K562 (cell line): ENCODE measurements around the gene CLCNKA. TPM values are rescaled to one million over a fixed set of nuclear protein-coding genes. Genes with fewer than 3 reads are reported as not detected.

Source experiments
- ATF2 ChIP-seq: sonication (generic); formaldehyde crosslinking; IDR thresholded peaks from 2 replicates; pipeline ENCODE4 v1.8.1; 2022; ENCODE audit warnings: missing genetic modification reagents
- CAMTA2 ChIP-seq: fragments of 250-450 bp; sonication (Bioruptor Pico); conservative IDR thresholded peaks from 2 replicates; pipeline ENCODE4 v1.5.1; 2022
- DDX20 ChIP-seq: fragments of 450-650 bp; IDR thresholded peaks from 2 replicates; pipeline ENCODE4 v1.6.1; 2016; ENCODE audit warnings: missing genetic modification characterization, low read depth, mild to moderate bottlenecking, missing compliant biosample characterization, moderate library complexity
- HINFP ChIP-seq: fragments of 450-650 bp; conservative IDR thresholded peaks from 2 replicates; pipeline ENCODE4 v1.6.1; 2016; ENCODE audit warnings: missing genetic modification characterization, low read depth, mild to moderate bottlenecking, control low read depth, missing compliant biosample characterization
- HMGXB4 ChIP-seq: sonication (generic); formaldehyde crosslinking; IDR thresholded peaks from 2 replicates; pipeline ENCODE4 v1.8.1; 2023; ENCODE audit warnings: mild to moderate bottlenecking, missing genetic modification reagents
- KDM5B ChIP-seq: fragments of 200-600 bp; sonication (generic); IDR thresholded peaks from 2 replicates; pipeline ENCODE4 v1.6.1; 2012; ENCODE audit warnings: low read depth, mild to moderate bottlenecking, moderate library complexity, low read length, control low read depth, inconsistent platforms; ENCODE audit not compliant: insufficient replicate concordance
- NCOR1 ChIP-seq: fragments of 450-650 bp; IDR thresholded peaks from 2 replicates; pipeline ENCODE4 v1.6.1; 2016; ENCODE audit warnings: mild to moderate bottlenecking, moderate library complexity
- PYGO2 ChIP-seq: fragments of 450-650 bp; IDR thresholded peaks from 2 replicates; pipeline ENCODE4 v1.6.1; 2016; ENCODE audit warnings: mild to moderate bottlenecking, missing genetic modification characterization, moderate library complexity, missing compliant biosample characterization
- SMARCA5 ChIP-seq: fragments of 450-650 bp; IDR thresholded peaks from 2 replicates; pipeline ENCODE4 v1.6.1; 2016
- ZKSCAN8 ChIP-seq: fragments of 200-800 bp; sonication (Bioruptor generic); IDR thresholded peaks from 2 replicates; pipeline ENCODE4 v1.6.1; 2016; ENCODE audit warnings: missing genetic modification characterization, missing compliant biosample characterization
- ZNF407 ChIP-seq: fragments of 450-650 bp; IDR thresholded peaks from 2 replicates; pipeline ENCODE4 v1.6.1; 2016; ENCODE audit warnings: low read depth
- ZNF561 ChIP-seq: fragments of 450-650 bp; formaldehyde crosslinking; conservative IDR thresholded peaks from 2 replicates; pipeline ENCODE4 v1.4.0; 2020; ENCODE audit warnings: mild to moderate bottlenecking, moderate library complexity
- ZNF707 ChIP-seq: fragments of 250-450 bp; sonication (Bioruptor Pico); conservative IDR thresholded peaks from 2 replicates; pipeline ENCODE4 v1.8.0; 2022; ENCODE audit warnings: inconsistent platforms, mild to moderate bottlenecking, moderate library complexity
- polyA plus RNA-seq, 8 experiments: library from polyadenylated mRNA; depleted of rRNA in 4 of 8; stranded (reverse) in 5 of 8; unstranded in 3 of 8; fragments of >200 nt; fragmentation: Nextera tagmentation in 2 of 8; fragmentation: Illumina TruSeq in 1 of 8; extraction: Ambion mirVana in 2 of 8; extraction: Trizol in 1 of 8; gene quantifications; 2 replicates each; pipeline versions ENCODE4 v1.2.1 to v1.2.3, GENCODE V29; 2011 to 2014; ENCODE audit warnings: inconsistent platforms in 1 of 8, missing spikeins in 1 of 8
- total RNA-seq, 7 experiments: library from RNA; depleted of rRNA in 6 of 7; stranded (reverse); fragments of >200 nt in 6 of 7; fragmentation: Illumina TruSeq in 2 of 7; extraction: Trizol in 2 of 7; gene quantifications; 2 replicates each; pipeline versions ENCODE4 v1.2.1 to v1.2.3, GENCODE V29; 2011 to 2021; ENCODE audit warnings: low replicate concordance in 1 of 7

Gene CLCNKA
- total and polyA plus RNA-seq, 9 of the 15 experiments (the other 6 are each of a cell fraction or from before 2014, with no cell fraction given): 0.03 to 0.37 (median 0.10) TPM; not detected in 3

GRCh38 chr1:16055613-16056520 lies 34.0 kb downstream of the CLCNKA start (continued):
- TF ChIP-seq HINFP (tag) (no peak), DDX20 (tag) (no peak), NCOR1 (no peak), ZNF561 (CRISPR knock-in tag) (no peak), ZKSCAN8 (CRISPR knock-in tag) (no peak), ZNF407 (no peak), CAMTA2 (no peak), KDM5B (no peak), SMARCA5 (peak; percentile 85), ATF2 (CRISPR knock-in tag) (no peak), HMGXB4 (CRISPR knock-in tag) (peak; percentile 30; the same call in 1 of the 2 replicates), ZNF707 (no peak), PYGO2 (tag) (no peak)
